ENCODE results near the gene EPHA8. TPM values are rescaled to one million over a fixed set of nuclear protein-coding genes. Genes with fewer than 3 reads are reported as not detected.

The EPHA8 gene
- total and polyA plus RNA-seq, 2 of the 4 experiments (the other 2 are of a cell fraction) = not detected

DNA sequence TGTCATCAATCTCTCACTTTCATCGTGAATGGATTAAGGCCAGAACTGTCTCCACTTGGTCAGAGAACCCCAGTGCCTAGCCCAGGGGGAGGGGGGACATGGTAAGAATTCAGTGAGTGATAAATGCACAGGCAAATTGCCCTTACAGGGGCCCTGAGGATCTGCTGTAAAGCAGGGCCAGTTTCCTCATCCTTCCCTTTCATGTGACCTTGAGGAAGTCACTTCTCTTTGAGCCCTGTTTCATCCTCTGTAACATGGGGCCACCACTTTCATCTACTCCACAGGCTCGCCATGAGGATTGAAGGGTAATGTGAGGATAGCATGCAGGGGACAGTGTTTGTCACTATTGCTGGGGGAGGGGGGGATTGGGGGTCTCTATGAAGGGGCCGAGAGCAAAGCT lies 45.1 kb downstream of the EPHA8 start:
- H2BK5ac ChIP-seq (ENCODE audit: low read depth, low read length, poor library complexity, severe bottlenecking) = no peak overlapping the region
- no peak overlapping the region for H3K9ac ChIP-seq (ENCODE audit: low read depth, low read length)
- no peak for ATAC-seq (ENCODE audit: low read depth)
- no peak overlapping the region for H2BK120ac ChIP-seq (ENCODE audit: low read depth, low read length)
- in situ Hi-C loops (cut with MboI; ENCODE audit: low sequenced_read_pairs) = no loop called here
- CTCF ChIA-PET = no interaction called here
- no peak overlapping the region for H3K23ac ChIP-seq (ENCODE audit: low read depth, low read length)
- H4K91ac ChIP-seq (ENCODE audit: insufficient read depth, low read depth, low read length) = no peak overlapping the region
- TF ChIP-seq CEBPB (IDR thresholded peaks at IDR 0.05; ENCODE audit: low read depth, low read length) = no peak
- no peak for TF ChIP-seq MAZ (IDR thresholded peaks at IDR 0.05; ENCODE audit: borderline replicate concordance, low read depth, low read length)
- TF ChIP-seq, protein P1, sequence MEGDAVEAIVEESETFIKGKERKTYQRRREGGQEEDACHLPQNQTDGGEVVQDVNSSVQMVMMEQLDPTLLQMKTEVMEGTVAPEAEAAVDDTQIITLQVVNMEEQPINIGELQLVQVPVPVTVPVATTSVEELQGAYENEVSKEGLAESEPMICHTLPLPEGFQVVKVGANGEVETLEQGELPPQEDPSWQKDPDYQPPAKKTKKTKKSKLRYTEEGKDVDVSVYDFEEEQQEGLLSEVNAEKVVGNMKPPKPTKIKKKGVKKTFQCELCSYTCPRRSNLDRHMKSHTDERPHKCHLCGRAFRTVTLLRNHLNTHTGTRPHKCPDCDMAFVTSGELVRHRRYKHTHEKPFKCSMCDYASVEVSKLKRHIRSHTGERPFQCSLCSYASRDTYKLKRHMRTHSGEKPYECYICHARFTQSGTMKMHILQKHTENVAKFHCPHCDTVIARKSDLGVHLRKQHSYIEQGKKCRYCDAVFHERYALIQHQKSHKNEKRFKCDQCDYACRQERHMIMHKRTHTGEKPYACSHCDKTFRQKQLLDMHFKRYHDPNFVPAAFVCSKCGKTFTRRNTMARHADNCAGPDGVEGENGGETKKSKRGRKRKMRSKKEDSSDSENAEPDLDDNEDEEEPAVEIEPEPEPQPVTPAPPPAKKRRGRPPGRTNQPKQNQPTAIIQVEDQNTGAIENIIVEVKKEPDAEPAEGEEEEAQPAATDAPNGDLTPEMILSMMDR (conservative IDR thresholded peaks at IDR 0.05; ENCODE audit: low read depth, low read length) = no peak
- TF ChIP-seq CHD1 (IDR thresholded peaks at IDR 0.05; ENCODE audit: low read depth, low read length) = no peak
- no peak for TF ChIP-seq POLR2A (IDR thresholded peaks at IDR 0.05; ENCODE audit: low read depth, low read length)
- no peak for TF ChIP-seq SMC3 (IDR thresholded peaks at IDR 0.05; ENCODE audit: low read depth, low read length)
- no peak for TF ChIP-seq MAFK (IDR thresholded peaks at IDR 0.05; ENCODE audit: low read depth, low read length)
- no peak for TF ChIP-seq RAD21 (IDR thresholded peaks at IDR 0.05; ENCODE audit: low read length)
- TF ChIP-seq, protein P2, sequence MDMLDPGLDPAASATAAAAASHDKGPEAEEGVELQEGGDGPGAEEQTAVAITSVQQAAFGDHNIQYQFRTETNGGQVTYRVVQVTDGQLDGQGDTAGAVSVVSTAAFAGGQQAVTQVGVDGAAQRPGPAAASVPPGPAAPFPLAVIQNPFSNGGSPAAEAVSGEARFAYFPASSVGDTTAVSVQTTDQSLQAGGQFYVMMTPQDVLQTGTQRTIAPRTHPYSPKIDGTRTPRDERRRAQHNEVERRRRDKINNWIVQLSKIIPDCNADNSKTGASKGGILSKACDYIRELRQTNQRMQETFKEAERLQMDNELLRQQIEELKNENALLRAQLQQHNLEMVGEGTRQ (IDR thresholded peaks at IDR 0.05; ENCODE audit: low read depth, low read length) = no peak
- no peak for TF ChIP-seq FOS (IDR thresholded peaks at IDR 0.05; ENCODE audit: low read depth, low read length)
- TF ChIP-seq MXI1 (IDR thresholded peaks at IDR 0.05; ENCODE audit: borderline replicate concordance, low read depth, low read length) = no peak
- TF ChIP-seq RCOR1 (IDR thresholded peaks at IDR 0.05; ENCODE audit: insufficient replicate concordance, low read length) = no peak
- TF ChIP-seq BHLHE40 (IDR thresholded peaks at IDR 0.05; ENCODE audit: low read depth, low read length) = no peak
- TF ChIP-seq, protein P3, sequence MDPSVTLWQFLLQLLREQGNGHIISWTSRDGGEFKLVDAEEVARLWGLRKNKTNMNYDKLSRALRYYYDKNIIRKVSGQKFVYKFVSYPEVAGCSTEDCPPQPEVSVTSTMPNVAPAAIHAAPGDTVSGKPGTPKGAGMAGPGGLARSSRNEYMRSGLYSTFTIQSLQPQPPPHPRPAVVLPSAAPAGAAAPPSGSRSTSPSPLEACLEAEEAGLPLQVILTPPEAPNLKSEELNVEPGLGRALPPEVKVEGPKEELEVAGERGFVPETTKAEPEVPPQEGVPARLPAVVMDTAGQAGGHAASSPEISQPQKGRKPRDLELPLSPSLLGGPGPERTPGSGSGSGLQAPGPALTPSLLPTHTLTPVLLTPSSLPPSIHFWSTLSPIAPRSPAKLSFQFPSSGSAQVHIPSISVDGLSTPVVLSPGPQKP (IDR thresholded peaks at IDR 0.05; ENCODE audit: borderline replicate concordance, low read depth, low read length) = no peak
- TF ChIP-seq NFE2L2 (IDR thresholded peaks at IDR 0.05; ENCODE audit: low read depth, low read length) = no peak
- no peak for TF ChIP-seq RFX5 (IDR thresholded peaks at IDR 0.05; ENCODE audit: low read depth, low read length)
- no peak overlapping the region for H3K4me3 ChIP-seq (ENCODE audit: insufficient read depth, low read depth, low read length)
- H3K4ac ChIP-seq (ENCODE audit: low read depth, low read length) = no peak overlapping the region
- H3K27ac ChIP-seq (ENCODE audit: insufficient read depth, low read length) = no peak overlapping the region
- H3K9me3 ChIP-seq (ENCODE audit: control insufficient read depth, insufficient read depth, low read length) = no peaks in the 10 kb centered on the region
- no peaks in the 10 kb centered on the region for H3K79me1 ChIP-seq (ENCODE audit: low read depth in 1 of 2, low read length in 2 of 2)
- dilution Hi-C loops (cut with HindIII; ENCODE audit: low sequenced_read_pairs, unreplicated experiment) = no loop called here
- no peaks in the 10 kb centered on the region for H3K36me3 ChIP-seq (ENCODE audit: control insufficient read depth, insufficient read depth, low read length)
- peaks cover 4% of the 10 kb centered on the region; the same call in 1 of the 2 replicates for H4K20me1 ChIP-seq (ENCODE audit: insufficient read depth, low read length)
- H3K56ac ChIP-seq (ENCODE audit: extremely low read depth, insufficient read depth, low read length) = no peak overlapping the region
- no peak for DNase-seq
- no peak overlapping the region for H2AK5ac ChIP-seq (ENCODE audit: low read depth, low read length)
- BruUV-seq (replicated peaks) = no TSS peak
- no peak overlapping the region for H2BK15ac ChIP-seq (ENCODE audit: low read depth, low read length)
- H4K5ac ChIP-seq (ENCODE audit: low read depth, low read length) = no peak overlapping the region
- H3K9me1 ChIP-seq (ENCODE audit: insufficient read depth, low read length) = no peaks in the 10 kb centered on the region
- no peak overlapping the region for H3K4me2 ChIP-seq (ENCODE audit: low read depth, low read length)
- intact Hi-C loops (cut with micrococcal nuclease) = no loop called here
- WGBS, 2 experiments (ENCODE audit: extremely low coverage in 2 of 2, insufficient read length in 1 of 2) = no CpG with 5 or more reads among the region's 3 CpGs
- no peak overlapping the region for H3K18ac ChIP-seq (ENCODE audit: low read depth, low read length)
- H4K8ac ChIP-seq (ENCODE audit: low read depth in 2 of 2, low read length in 2 of 2) = no peak overlapping the region
- H3K27me3 ChIP-seq (ENCODE audit: control insufficient read depth, insufficient read depth, low read length) = peaks cover 36% of the 10 kb centered on the region
- no peak overlapping the region for H2BK20ac ChIP-seq (ENCODE audit: low read depth, low read length)
- H3K14ac ChIP-seq (replicated peaks; ENCODE audit: low read depth, low read length) = no peak overlapping the region
- H3K4me1 ChIP-seq (ENCODE audit: control insufficient read depth, insufficient read depth, low read length) = no peaks in the 10 kb centered on the region
- H2AK9ac ChIP-seq (replicated peaks; ENCODE audit: low read depth, low read length, poor library complexity) = no peak overlapping the region
- H2AFZ ChIP-seq (replicated peaks; ENCODE audit: low read length, poor library complexity) = no peak overlapping the region
- POLR2A ChIA-PET (ENCODE audit: unreplicated experiment) = no interaction called here
